Measurements from ENCODE around the gene STK35.

- no peak for TF ChIP-seq POLR2AphosphoS5 (IDR thresholded peaks at IDR 0.05; ENCODE audit: borderline replicate concordance, low read depth, low read length)
- TF ChIP-seq EZH2 (IDR thresholded peaks at IDR 0.05), result no peak
- TF ChIP-seq FOXP2 (optimal IDR thresholded peaks at IDR 0.05; ENCODE audit: control extremely low read depth, extremely low read length, insufficient read depth), result no peak
These were observed 29.1 kb downstream of the STK35 start for GRCh38 chr20:2130683-2131082.

Data from SK-N-MC (cell line).